HG03432 (cell line): Measurements from ENCODE around the gene GPX2.
A peak's percentile ranks its signal among the peaks of the same experiment; 100 is the strongest.
"Not testable (repeated sequence)": the region's sequence is repeated elsewhere in the genome, so short reads cannot be mapped to it uniquely, and the experiment has no call there.

Experiments used
- ATAC-seq: cut with Tn5 transposase; IDR thresholded peaks from one replicate; pipeline ENCODE4 v1.9.1; 2021; ENCODE audit warnings: mild to moderate bottlenecking, moderate library complexity; ENCODE audit not compliant: unreplicated experiment

Gene GPX2

GRCh38 chr14:64915029-64915424 lies 27.5 kb downstream of the GPX2 start:
- no peak for ATAC-seq

- peak; percentile 99 for ATAC-seq
Measured at GRCh38 chr14:64914237-64915028, 28.1 kb downstream of the GPX2 start, which contains the start of gene CHURC1. TSS of gene CHURC1 (plus strand) at chr14:64914455. CDS start at chr14:64914496, 41 bp downstream.

DNA sequence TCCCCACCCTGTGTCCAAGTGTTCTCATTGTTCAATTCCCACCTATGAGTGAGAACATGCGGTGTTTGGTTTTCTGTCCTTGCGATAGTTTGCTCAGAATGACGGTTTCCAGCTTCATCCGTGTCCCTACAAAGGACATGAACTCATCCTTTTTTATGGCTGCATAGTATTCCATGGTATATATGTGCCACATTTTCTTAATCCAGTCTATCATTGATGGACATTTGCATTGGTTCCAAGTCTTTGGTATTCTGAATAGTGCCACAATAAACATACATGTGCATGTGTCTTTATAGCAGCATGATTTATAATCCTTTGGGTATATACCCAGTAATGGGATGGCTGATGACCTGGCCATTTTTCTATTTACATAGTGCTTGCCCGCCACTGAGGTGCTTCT lies 29.1 kb downstream of the GPX2 start:
- not testable (repeated sequence) for ATAC-seq

DNA sequence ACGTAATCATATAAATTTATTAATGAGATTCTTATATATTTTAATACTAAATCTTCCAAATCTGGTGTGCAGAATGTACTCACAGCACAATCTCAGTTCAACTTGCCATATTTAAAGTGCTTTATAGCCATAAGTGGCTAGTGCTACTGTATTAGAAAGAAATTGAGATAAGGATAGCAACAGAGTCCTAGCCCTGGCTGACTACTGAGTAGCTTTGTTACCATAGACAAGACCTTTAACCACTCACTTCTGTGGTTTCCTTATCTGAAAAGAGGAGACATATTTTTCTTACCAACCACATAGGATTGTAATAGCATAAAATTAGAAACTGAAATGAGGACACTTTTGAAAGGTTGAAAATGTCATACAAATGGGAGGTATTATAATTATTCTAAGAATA lies 30.3 kb downstream of the GPX2 start:
- no peak for ATAC-seq

GRCh38 chr14:64910847-64911495 lies 31.6 kb downstream of the GPX2 start:
- ATAC-seq, result no peak

- ATAC-seq, result no peak
Measured at GRCh38 chr14:64906022-64906421, 36.5 kb downstream of the GPX2 start.

- no peak for ATAC-seq
Measured at GRCh38 chr14:64899958-64900357, 42.6 kb downstream of the GPX2 start.

DNA sequence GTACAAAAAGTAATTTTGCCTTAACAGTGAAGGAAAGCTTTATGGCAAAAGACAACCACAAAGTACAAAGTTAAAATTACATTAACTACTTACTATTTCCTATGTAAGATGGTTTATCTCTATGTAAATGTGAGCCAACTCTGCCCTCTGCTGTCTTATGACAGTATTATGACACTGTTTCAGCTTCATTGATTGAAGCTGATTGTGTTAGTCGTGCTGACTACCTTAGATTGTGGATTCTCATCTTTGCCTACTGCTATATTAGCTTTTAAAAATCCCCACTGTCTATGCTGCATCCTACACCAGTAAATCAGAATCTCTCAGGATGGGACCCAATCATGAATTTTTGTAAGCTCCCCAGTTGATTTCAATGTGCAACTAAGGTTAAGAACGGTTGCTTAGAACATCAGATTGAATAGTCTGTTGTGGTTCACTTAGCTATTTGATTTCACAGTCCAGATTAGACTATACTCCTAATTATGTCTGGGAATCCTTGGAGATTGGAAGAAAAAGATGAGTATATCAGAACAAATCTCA lies 50.6 kb downstream of the GPX2 start:
- no peak for ATAC-seq

GRCh38 chr14:64891173-64891838 lies 51.2 kb downstream of the GPX2 start:
- ATAC-seq, result no peak

GRCh38 chr14:64889352-64889751 lies 53.2 kb downstream of the GPX2 start:
- ATAC-seq, result no peak
